GM21786 (cell line): Measurements from ENCODE around the gene CMTM8.

ENCODE experiments used
- ATAC-seq: cut with Tn5 transposase; IDR thresholded peaks from one replicate; pipeline ENCODE4 v1.9.1; 2021; ENCODE audit not compliant: unreplicated experiment

Gene CMTM8

DNA sequence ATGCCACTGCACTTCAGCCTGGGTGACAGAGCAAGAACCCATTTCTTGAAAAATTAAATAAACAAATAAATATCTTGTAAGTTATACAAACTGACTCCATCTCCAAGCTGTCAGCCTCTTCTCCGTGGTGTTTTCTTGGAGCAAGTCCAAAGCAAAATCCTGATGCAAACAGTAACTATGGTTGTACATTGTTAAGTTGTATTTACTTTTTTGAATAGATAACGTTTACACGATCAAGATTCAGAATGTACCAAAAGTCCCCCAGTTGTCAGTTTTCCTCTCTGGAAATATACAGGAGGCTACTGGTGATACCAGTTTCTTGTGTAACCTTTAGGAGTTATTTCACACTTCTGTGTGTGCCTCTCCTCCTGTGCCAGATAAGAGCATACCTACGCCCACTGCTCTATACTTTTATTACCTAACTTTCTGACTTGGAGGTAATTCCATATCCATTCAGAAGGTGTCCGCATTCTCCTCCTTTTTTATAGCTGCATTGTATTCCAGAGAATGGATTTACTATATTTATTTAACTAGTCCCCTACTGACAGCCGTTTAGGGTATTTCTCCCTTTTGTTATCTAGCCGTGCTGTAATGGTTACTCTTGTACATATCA lies 167.3 kb downstream of the CMTM8 start:
- no peak for ATAC-seq

DNA sequence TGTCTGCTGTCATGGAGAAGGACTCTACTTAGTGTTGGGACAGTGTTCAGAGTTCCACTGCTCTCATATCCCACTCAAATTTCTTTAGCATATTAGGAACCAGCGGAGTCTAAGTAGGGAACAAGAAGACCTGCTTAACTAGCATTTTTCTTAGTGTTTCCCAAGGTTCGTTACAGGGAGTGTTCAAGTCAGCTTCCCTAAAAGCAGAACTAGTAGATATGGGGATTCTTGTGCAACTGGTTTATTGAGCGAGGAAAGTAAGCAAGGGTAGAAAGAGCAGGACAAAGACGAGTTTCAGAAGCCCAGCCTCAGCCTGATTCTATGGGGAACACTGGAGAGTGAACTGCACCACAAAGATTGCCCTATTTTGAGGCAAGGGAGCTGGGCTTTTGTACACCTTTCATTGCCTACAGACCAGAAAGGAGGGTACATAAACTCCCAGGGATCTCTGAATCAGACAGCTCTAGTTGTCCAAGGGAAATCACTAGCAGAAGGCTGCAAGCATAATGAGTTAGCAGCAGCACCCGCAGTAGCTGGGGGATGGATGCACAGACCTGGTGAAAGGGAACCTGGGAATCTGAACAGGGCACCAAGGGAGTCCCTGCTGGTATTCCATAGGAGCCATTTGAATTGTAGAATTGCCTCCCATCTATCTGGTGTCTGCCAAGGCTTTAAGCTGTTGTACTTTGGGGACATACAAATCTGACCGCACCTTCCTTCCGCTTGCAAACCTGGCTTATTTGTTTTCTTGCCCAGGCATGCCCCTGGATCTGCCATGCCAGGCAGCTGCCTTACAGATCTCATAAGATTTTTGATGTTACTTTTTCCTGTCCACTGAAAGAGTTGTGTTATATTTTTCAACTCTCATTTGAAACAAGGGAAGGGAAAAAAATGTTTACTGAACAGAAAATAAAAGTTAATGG lies 168.3 kb downstream of the CMTM8 start:
- ATAC-seq: no peak

DNA sequence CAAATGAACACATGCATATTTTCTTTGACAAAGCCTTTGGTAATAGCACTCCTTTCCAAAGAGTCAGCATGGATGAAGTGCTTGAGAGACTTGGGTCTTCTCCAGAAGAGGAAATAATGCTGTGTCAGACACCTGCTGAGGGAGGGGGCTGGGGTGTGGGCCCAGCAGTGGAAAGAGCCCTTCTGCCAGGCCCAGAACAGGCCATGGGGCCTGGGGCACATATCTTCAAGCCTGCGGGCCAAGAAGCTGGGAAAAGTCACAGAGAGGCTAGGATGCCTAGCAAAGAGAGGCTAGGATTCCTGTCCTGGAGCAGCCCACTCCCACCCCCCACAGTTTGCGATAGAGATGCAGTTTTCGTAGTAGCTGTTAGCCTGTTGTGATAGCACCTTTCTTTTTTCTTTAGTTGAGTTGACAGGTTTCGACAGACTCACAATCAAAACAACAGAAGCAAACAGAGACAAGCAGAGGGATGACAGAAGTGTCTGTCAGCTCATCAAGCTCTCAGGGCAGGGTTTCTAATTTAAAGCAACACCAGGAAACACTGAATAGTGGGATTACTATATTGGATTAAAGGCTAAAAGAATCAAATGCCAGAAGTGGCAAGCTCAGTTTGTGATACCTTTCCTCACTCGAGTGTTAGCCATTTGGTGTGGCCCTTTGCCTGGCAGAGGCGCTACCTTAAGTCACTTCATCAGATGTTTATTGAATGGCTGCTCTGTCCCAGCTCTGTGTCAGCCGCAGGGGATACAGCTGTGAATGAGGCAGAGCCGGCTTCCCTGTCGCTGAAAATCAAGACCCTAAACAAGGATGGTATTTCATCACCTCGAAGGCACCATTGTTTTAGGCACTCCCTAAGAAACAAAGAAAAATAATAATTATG lies 172.1 kb downstream of the CMTM8 start:
- ATAC-seq: no peak

- ATAC-seq: no peak
Observed at GRCh38 chr3:32411442-32411841, 173.0 kb downstream of the CMTM8 start.

DNA sequence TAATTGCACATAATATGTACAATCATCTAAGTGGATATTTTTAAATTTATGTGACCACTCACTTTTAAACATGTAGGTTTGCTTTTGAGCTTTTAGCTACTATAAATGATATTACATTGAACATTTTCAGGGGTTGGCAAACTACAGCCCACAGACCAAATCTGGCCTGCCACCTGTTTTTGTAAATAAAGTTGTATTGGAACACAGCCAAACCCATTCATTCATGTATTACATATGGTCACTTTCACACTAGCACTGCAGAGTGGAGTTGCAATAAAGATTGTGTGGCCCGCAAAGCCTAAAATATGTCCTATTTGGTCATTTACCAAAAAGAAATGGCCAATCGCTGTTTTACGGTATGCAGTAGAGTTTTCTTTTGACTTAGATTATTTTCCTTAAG lies 174.4 kb downstream of the CMTM8 start:
- no peak for ATAC-seq

- no peak for ATAC-seq
Observed at GRCh38 chr3:32413845-32414521, 175.5 kb downstream of the CMTM8 start.

DNA sequence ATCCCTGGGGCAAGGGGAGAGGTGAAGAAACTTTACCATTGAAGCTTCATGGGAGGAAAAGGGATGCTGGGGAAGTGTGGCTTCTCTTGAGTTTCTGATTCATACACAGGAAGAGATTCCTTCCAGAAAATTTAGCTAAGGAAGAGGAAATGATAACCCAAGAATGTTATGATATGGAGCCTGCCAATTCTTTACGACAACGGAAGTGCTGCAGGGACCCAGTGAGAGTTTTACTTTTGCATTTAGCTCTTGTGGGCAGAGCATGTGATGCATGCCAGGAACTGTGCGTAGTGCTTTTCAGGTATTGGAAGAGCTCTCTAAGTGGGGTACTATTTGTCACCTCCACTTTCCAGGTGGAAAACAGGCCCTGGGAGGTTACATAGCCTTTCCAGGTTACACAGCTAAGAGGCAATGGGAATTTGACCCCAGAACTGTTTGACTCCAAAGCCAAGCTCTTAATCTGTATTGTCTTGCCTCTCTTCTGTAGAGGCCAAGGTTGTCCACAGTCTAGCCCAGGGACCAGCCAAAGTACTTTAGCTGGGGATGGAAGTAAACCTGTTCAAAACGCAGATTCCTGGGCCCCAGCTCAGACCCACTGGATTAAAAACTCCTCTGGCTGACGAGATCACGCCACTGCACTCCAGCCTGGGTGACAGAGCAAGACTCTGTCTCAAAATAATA lies 176.2 kb downstream of the CMTM8 start:
- ATAC-seq: peak; percentile 82

- no peak for ATAC-seq
Observed at GRCh38 chr3:32419742-32420125, 181.3 kb downstream of the CMTM8 start.
